ENCODE results near the gene SLC16A3.

- no peak for TF ChIP-seq CTCF (IDR thresholded peaks at IDR 0.05; ENCODE audit: low read depth, low read length)
- no peak for TF ChIP-seq EZH2phosphoT487 (IDR thresholded peaks at IDR 0.05; ENCODE audit: low read depth)
Measured at GRCh38 chr17:82256242-82256885, 27.5 kb downstream of the SLC16A3 start.

Data from OCI-LY3 (cell line).